ENCODE measurements around the gene GRM8. TPM values are rescaled to one million over a fixed set of nuclear protein-coding genes. Genes with fewer than 3 reads are reported as not detected.

Gene GRM8
- total and polyA plus RNA-seq, 7 donors = 0.08 TPM; not detected in 6

- H3K27me3 ChIP-seq (ENCODE audit: insufficient read depth in 3 of 3, low read length in 2 of 3) = no peaks in the 10 kb centered on the region
- DNase-seq (no peak), ATAC-seq (no peak)
- H3K4me1 ChIP-seq = no peaks in the 10 kb centered on the region
- H3K27ac ChIP-seq = no peak overlapping the region
- no peak overlapping the region for H3K4me3 ChIP-seq
- 60 to 71% (median 61%) methylated on average over 2 of the region's 2 CpGs for WGBS, 3 donors
- H3K36me3 ChIP-seq (ENCODE audit: insufficient read depth in 1 of 2, low read depth in 1 of 2) = no peaks in the 10 kb centered on the region
- TF ChIP-seq CTCF (IDR thresholded peaks at IDR 0.05) = no peak
- intact Hi-C loops (cut with DNase I) = loop anchor here in 1 of 2 donors (2.0 to 5.0 kb wide), 2 partner anchors 450 to 713 kb away; no protein-coding TSS in a partner anchor
- H3K9me3 ChIP-seq = no peaks in the 10 kb centered on the region
Measured at GRCh38 chr7:126804604-126805003, 448.1 kb downstream of the GRM8 start.

- ATAC-seq = no peak
- no peak overlapping the region for H3K27ac ChIP-seq
- TF ChIP-seq CTCF (IDR thresholded peaks at IDR 0.05) = no peak
- no peaks in the 10 kb centered on the region for H3K9me3 ChIP-seq
- DNase-seq = no peak
- H3K4me1 ChIP-seq = no peaks in the 10 kb centered on the region
- intact Hi-C loops (cut with DNase I) = loop anchor here in 1 of 2 donors (2.0 to 5.0 kb wide), 2 partner anchors 451 to 713 kb away; no protein-coding TSS in a partner anchor
- H3K36me3 ChIP-seq (ENCODE audit: insufficient read depth in 1 of 2, low read depth in 1 of 2) = no peaks in the 10 kb centered on the region
- 79 to 85% (median 82%) methylated on average over 2 of the region's 2 CpGs for WGBS, 3 donors
- no peaks in the 10 kb centered on the region for H3K27me3 ChIP-seq (ENCODE audit: insufficient read depth in 3 of 3, low read length in 2 of 3)
- H3K4me3 ChIP-seq = no peak overlapping the region
Measured at GRCh38 chr7:126803990-126804389, 448.8 kb downstream of the GRM8 start.

- intact Hi-C loops (cut with DNase I) = loop anchor here in 1 of 2 donors (5.0 kb wide), 1 partner anchor 714 kb away; no protein-coding TSS in a partner anchor
- DNase-seq (no peak), ATAC-seq (peak in 2 of 4 donors; percentile 42 to 43)
- Histone ChIP-seq H3K4me3 (no peak overlapping the region), H3K27me3 (ENCODE audit: insufficient read depth in 3 of 3, low read length in 2 of 3) (no peaks in the 10 kb centered on the region), H3K4me1 (no peaks in the 10 kb centered on the region), H3K9me3 (no peaks in the 10 kb centered on the region), H3K36me3 (ENCODE audit: insufficient read depth in 1 of 2, low read depth in 1 of 2) (no peaks in the 10 kb centered on the region), H3K27ac (no peak overlapping the region)
- 12 to 24% (median 16%) methylated on average over 3 of the region's 3 CpGs for WGBS, 3 donors
- TF ChIP-seq CTCF (IDR thresholded peaks at IDR 0.05) = peak; percentile 55
Measured at GRCh38 chr7:126803060-126803665, 449.6 kb downstream of the GRM8 start.

- Histone ChIP-seq H3K4me3 (no peak overlapping the region), H3K27ac (no peak overlapping the region), H3K36me3 (ENCODE audit: insufficient read depth in 1 of 2, low read depth in 1 of 2) (no peaks in the 10 kb centered on the region), H3K4me1 (no peaks in the 10 kb centered on the region), H3K27me3 (ENCODE audit: insufficient read depth in 3 of 3, low read length in 2 of 3) (no peaks in the 10 kb centered on the region), H3K9me3 (no peaks in the 10 kb centered on the region)
- intact Hi-C loops (cut with DNase I) = loop anchor here in 1 of 2 donors (5.0 kb wide), 1 partner anchor 716 kb away; no protein-coding TSS in a partner anchor
- DNase-seq = no peak
- TF ChIP-seq CTCF (IDR thresholded peaks at IDR 0.05) = no peak
- ATAC-seq = no peak
- WGBS, 3 donors = 66 to 72% (median 67%) methylated on average over 3 of the region's 3 CpGs
Measured at GRCh38 chr7:126801733-126802132, 451.0 kb downstream of the GRM8 start.

GRCh38 chr7:126799541-126799940, 453.2 kb downstream of the GRM8 start:
- Histone ChIP-seq H3K27ac (no peak overlapping the region), H3K4me3 (no peak overlapping the region), H3K27me3 (ENCODE audit: insufficient read depth in 3 of 3, low read length in 2 of 3) (no peaks in the 10 kb centered on the region), H3K9me3 (no peaks in the 10 kb centered on the region), H3K4me1 (no peaks in the 10 kb centered on the region), H3K36me3 (ENCODE audit: insufficient read depth in 1 of 2, low read depth in 1 of 2) (no peaks in the 10 kb centered on the region)
- DNase-seq = no peak
- intact Hi-C loops (cut with DNase I) = no loop called here
- TF ChIP-seq CTCF (IDR thresholded peaks at IDR 0.05) = no peak
- WGBS, 3 donors = 85 to 92% (median 90%) methylated on average over 1 of the region's 1 CpG
- ATAC-seq = no peak
